ENCODE measurements around the gene PIP5K1B. TPM values are rescaled to one million over a fixed set of nuclear protein-coding genes. Genes with fewer than 3 reads are reported as not detected.

PIP5K1B gene
- total RNA-seq, 1 experiment from 2014 or later, result not detected

DNA sequence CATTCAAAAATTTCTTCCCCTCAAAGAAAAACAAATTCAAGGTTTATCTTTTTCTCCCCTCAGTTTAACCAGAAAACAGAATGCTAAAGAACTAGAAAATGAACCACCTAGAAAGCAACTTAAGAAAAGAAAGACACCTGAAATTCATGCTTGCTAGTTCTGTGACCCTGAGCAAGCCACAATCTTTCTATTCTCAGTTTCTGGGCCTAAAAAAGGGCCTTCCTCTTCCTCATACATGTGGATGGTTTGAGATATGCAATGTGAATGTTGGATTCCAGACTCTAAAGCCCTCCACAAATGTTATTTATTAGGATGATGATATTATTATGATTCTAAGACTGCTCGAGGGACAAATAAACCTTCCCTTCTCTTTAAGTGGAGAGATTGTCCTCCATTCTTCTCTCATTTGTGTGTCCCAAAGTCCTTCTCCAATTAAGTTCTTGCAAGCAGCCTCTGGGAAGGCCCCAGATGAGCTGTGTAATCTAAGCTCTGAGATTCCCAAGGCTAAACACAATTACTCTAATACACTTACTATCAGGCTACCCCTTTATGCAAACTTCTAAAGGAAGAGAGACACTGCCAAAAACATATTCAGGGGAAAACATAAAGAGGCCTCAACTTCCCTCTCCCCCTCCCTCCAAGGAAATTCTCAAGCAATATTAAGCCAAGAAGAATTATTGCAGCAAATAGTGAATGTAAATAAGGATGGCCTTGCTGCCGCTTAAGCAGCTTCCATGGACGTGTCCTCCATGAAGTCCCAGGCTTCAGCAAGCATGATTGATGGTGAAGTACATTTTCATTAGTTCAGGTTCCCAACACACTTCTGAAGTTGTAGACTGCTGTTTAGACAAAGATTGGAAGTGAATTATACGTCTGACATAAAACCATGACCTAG lies 228.6 kb downstream of the PIP5K1B start:
- Histone ChIP-seq H3K4me2 (ENCODE audit: low read depth, low read length, poor library complexity, severe bottlenecking) (no peak overlapping the region), H3K4me3 (ENCODE audit: low read length) (no peak overlapping the region), H3K9me3 (ENCODE audit: low read length) (no peaks in the 10 kb centered on the region), H3K4me1 (ENCODE audit: low read length) (no peaks in the 10 kb centered on the region), H3K9me2 (replicated peaks; ENCODE audit: insufficient read depth, low read length) (no peaks in the 10 kb centered on the region), H4K20me1 (ENCODE audit: insufficient read depth, low read depth, low read length) (no peaks in the 10 kb centered on the region), H3K27ac (ENCODE audit: low read length) (no peak overlapping the region), H3K9ac (ENCODE audit: low read length) (no peak overlapping the region), H2AFZ (ENCODE audit: low read length) (no peak overlapping the region), H3K79me2 (ENCODE audit: low read length) (no peaks in the 10 kb centered on the region), H3K36me3 (ENCODE audit: insufficient read depth, low read length) (no peaks in the 10 kb centered on the region), H3K27me3 (ENCODE audit: low read length) (no peaks in the 10 kb centered on the region)
- no peak for DNase-seq

DNA sequence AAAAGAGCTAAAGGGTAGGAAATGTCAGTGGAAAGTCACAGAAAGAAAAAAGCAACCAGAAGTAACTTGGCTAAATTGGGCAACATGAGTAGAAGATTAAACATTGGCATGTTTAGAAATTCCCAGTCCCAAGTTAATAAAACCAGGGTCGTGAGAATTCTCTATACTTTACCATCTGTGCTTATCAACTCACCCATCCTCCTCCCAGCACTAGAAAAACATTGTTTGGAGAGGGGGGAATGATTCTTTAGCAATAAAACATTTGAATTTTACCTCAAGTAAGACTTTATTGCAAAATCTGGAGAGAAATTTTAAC lies 229.2 kb downstream of the PIP5K1B start:
- Histone ChIP-seq H3K27me3 (ENCODE audit: low read length) (no peaks in the 10 kb centered on the region), H3K36me3 (ENCODE audit: insufficient read depth, low read length) (no peaks in the 10 kb centered on the region), H3K27ac (ENCODE audit: low read length) (no peak overlapping the region), H3K9me3 (ENCODE audit: low read length) (no peaks in the 10 kb centered on the region), H3K9me2 (replicated peaks; ENCODE audit: insufficient read depth, low read length) (no peaks in the 10 kb centered on the region), H3K79me2 (ENCODE audit: low read length) (no peaks in the 10 kb centered on the region), H3K4me1 (ENCODE audit: low read length) (no peaks in the 10 kb centered on the region), H3K4me2 (ENCODE audit: low read depth, low read length, poor library complexity, severe bottlenecking) (no peak overlapping the region), H3K9ac (ENCODE audit: low read length) (no peak overlapping the region), H4K20me1 (ENCODE audit: insufficient read depth, low read depth, low read length) (no peaks in the 10 kb centered on the region), H3K4me3 (ENCODE audit: low read length) (no peak overlapping the region), H2AFZ (ENCODE audit: low read length) (no peak overlapping the region)
- DNase-seq, result no peak

DNA sequence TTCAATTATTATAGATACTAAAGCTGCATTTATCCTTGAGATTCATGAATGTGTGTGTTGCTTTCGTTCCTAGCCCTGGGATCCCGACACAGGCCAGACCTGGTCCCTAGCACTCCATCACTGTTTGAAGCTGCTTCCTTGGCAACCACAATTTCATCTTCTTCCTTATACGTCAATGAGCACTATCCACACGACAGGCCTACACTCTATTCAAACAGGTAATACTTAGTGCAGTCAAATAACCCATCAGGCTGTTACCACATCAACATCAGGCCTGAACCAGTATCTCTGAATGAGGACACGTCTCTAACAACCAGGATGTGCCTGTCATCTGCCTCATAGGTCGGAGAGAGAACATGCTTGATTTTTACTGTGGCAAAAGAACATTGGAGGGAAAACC lies 235.5 kb downstream of the PIP5K1B start:
- no peak overlapping the region for H3K4me3 ChIP-seq (ENCODE audit: low read length)
- no peaks in the 10 kb centered on the region for H3K36me3 ChIP-seq (ENCODE audit: insufficient read depth, low read length)
- no peak overlapping the region for H3K27ac ChIP-seq (ENCODE audit: low read length)
- no peak overlapping the region for H3K9ac ChIP-seq (ENCODE audit: low read length)
- H2AFZ ChIP-seq (ENCODE audit: low read length), result no peak overlapping the region
- no peak for DNase-seq
- no peaks in the 10 kb centered on the region for H3K27me3 ChIP-seq (ENCODE audit: low read length)
- no peaks in the 10 kb centered on the region for H3K9me2 ChIP-seq (replicated peaks; ENCODE audit: insufficient read depth, low read length)
- no peak overlapping the region for H3K4me2 ChIP-seq (ENCODE audit: low read depth, low read length, poor library complexity, severe bottlenecking)
- no peaks in the 10 kb centered on the region for H4K20me1 ChIP-seq (ENCODE audit: insufficient read depth, low read depth, low read length)
- 0 out of 2 replicates have a peak, but pooled peaks cover 3% of the 10 kb centered on the region for H3K4me1 ChIP-seq (ENCODE audit: low read length)
- no peaks in the 10 kb centered on the region for H3K79me2 ChIP-seq (ENCODE audit: low read length)
- H3K9me3 ChIP-seq (ENCODE audit: low read length), result no peaks in the 10 kb centered on the region

DNA sequence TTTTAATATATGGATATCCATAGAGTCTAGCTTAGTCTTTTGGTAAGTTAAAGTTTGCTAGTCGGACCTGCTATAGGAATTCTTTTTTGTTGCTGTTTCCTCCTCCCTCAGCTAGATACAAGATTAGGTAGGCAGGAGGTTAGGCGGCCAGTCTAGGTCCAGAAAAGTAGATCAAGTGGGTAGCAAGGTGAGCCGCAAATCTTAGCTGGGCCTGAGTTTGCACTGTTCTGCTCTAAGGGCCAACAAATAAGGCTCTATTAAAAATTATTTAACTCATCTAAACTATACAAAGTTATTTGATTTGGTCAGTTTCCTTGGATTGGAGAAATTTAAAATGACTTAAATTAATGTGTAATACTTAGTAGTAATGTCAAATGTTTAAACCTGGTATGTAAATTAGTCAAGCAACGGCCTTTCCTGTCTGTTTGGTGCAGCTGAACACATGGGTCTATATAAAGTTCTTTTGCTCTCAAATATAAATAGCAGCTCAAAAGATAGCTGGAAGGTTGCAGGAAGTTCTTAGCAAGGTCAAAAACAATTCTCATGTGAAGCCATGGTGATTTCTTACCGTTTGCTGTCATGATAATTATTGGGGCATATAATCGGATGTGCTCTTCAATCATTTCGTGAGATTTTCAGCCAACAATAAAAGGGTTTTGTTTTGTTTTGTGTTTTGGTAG lies 236.9 kb downstream of the PIP5K1B start:
- no peaks in the 10 kb centered on the region for H3K9me2 ChIP-seq (replicated peaks; ENCODE audit: insufficient read depth, low read length)
- H2AFZ ChIP-seq (ENCODE audit: low read length), result no peak overlapping the region
- DNase-seq, result no peak

DNA sequence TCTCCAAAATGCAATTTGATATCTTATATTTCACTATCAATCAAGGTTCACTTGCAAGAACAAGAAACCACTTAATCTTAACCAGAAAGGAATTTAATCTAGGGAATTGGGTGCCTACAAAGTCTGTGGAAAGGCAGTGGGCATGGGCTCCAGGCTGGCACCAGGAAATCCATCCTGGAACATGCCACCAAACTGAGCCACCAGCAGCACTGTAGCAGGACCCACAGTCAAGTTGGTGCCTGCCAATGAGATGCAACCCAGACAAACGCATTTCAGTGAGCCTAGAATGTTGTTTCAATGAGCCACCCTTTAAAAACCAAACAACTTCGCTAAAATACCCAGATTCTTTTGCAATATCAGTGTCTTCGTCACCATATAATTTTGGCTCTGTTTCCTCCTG lies 237.8 kb downstream of the PIP5K1B start:
- 0 out of 2 replicates have a peak, but pooled peaks cover 3% of the 10 kb centered on the region for H3K4me1 ChIP-seq (ENCODE audit: low read length)
- no peak overlapping the region for H3K4me2 ChIP-seq (ENCODE audit: low read depth, low read length, poor library complexity, severe bottlenecking)
- H3K27me3 ChIP-seq (ENCODE audit: low read length), result no peaks in the 10 kb centered on the region
- H3K9me3 ChIP-seq (ENCODE audit: low read length), result no peaks in the 10 kb centered on the region
- H3K36me3 ChIP-seq (ENCODE audit: insufficient read depth, low read length), result no peaks in the 10 kb centered on the region
- no peak overlapping the region for H3K27ac ChIP-seq (ENCODE audit: low read length)
- H3K79me2 ChIP-seq (ENCODE audit: low read length), result no peaks in the 10 kb centered on the region
- DNase-seq, result no peak
- H4K20me1 ChIP-seq (ENCODE audit: insufficient read depth, low read depth, low read length), result no peaks in the 10 kb centered on the region
- no peaks in the 10 kb centered on the region for H3K9me2 ChIP-seq (replicated peaks; ENCODE audit: insufficient read depth, low read length)
- no peak overlapping the region for H3K4me3 ChIP-seq (ENCODE audit: low read length)
- no peak overlapping the region for H3K9ac ChIP-seq (ENCODE audit: low read length)
- no peak overlapping the region for H2AFZ ChIP-seq (ENCODE audit: low read length)

More for the DNA sequence above, 236.9 kb downstream of the PIP5K1B start:
- H3K9me3 ChIP-seq (ENCODE audit: low read length), result no peaks in the 10 kb centered on the region
- H3K4me3 ChIP-seq (ENCODE audit: low read length), result no peak overlapping the region
- H3K27me3 ChIP-seq (ENCODE audit: low read length), result no peaks in the 10 kb centered on the region
- no peaks in the 10 kb centered on the region for H4K20me1 ChIP-seq (ENCODE audit: insufficient read depth, low read depth, low read length)
- no peaks in the 10 kb centered on the region for H3K79me2 ChIP-seq (ENCODE audit: low read length)
- H3K36me3 ChIP-seq (ENCODE audit: insufficient read depth, low read length), result no peaks in the 10 kb centered on the region
- H3K27ac ChIP-seq (ENCODE audit: low read length), result no peak overlapping the region
- 0 out of 2 replicates have a peak, but pooled peaks cover 3% of the 10 kb centered on the region for H3K4me1 ChIP-seq (ENCODE audit: low read length)
- no peak overlapping the region for H3K9ac ChIP-seq (ENCODE audit: low read length)
- no peak overlapping the region for H3K4me2 ChIP-seq (ENCODE audit: low read depth, low read length, poor library complexity, severe bottlenecking)

DNA sequence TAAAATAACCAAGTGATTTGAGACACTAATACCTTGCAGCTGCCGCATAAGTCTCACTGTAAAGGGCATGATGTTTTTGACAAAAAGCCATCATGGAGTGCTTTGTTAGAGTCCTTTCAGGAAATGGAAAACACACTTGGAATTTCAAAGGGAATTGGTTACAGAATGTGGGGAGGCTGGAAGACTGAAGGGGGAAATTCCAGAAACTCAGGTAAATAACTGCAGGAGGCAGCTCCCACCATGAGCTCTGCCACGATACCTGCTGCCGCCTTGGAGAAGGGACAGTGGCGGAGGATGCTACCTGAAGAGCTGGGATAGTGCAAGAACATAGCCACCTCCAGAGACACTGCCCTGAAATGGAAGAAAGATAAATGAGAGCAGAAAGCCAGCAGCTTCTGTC lies 242.0 kb downstream of the PIP5K1B start:
- no peaks in the 10 kb centered on the region for H3K79me2 ChIP-seq (ENCODE audit: low read length)
- no peak overlapping the region for H3K27ac ChIP-seq (ENCODE audit: low read length)
- H3K4me2 ChIP-seq (ENCODE audit: low read depth, low read length, poor library complexity, severe bottlenecking), result no peak overlapping the region
- no peaks in the 10 kb centered on the region for H3K9me3 ChIP-seq (ENCODE audit: low read length)
- no peak overlapping the region for H2AFZ ChIP-seq (ENCODE audit: low read length)
- H3K9me2 ChIP-seq (replicated peaks; ENCODE audit: insufficient read depth, low read length), result no peaks in the 10 kb centered on the region
- no peak overlapping the region for H3K4me3 ChIP-seq (ENCODE audit: low read length)
- DNase-seq, result no peak
- no peaks in the 10 kb centered on the region for H3K27me3 ChIP-seq (ENCODE audit: low read length)
- H3K36me3 ChIP-seq (ENCODE audit: insufficient read depth, low read length), result no peaks in the 10 kb centered on the region
- 0 out of 2 replicates have a peak, but pooled peaks cover 2% of the 10 kb centered on the region for H3K4me1 ChIP-seq (ENCODE audit: low read length)
- H3K9ac ChIP-seq (ENCODE audit: low read length), result no peak overlapping the region
- H4K20me1 ChIP-seq (ENCODE audit: insufficient read depth, low read depth, low read length), result no peaks in the 10 kb centered on the region

DNA sequence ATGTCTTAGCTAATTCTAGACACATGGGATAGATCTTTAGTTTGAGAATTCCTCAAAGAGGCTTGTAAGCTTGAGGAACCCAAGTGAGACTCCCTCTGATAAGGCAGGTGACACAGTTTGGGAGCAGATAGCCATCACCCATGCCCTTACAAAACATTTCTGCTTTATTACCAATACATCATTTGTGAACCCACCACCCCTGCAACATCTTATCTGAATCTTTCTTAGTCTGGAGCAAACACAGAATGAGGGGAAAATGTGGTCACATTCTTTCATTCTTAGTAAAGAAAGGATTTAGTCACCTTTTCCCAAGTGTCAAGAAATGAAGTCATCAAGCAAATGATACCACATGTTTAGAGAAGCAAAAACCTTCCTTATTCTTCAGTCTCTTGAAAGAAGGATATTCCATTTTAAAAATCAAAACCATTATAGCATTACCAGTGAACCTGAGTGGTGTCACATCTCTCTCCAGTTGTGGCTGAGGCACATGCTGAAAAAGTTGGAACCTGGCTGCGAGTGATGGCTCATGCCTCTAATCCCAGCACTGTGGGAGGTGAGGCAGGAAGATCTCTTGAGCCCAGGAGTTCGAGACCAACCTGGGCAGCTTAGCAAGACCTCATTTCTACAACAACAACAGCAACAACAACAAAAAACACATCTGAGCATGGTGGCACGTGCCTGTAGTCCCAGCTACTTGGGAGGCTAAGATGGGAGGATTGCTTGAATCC lies 243.0 kb downstream of the PIP5K1B start:
- Histone ChIP-seq H3K4me3 (ENCODE audit: low read length) (no peak overlapping the region), H3K36me3 (ENCODE audit: insufficient read depth, low read length) (no peaks in the 10 kb centered on the region), H3K9ac (ENCODE audit: low read length) (no peak overlapping the region), H3K9me3 (ENCODE audit: low read length) (no peaks in the 10 kb centered on the region), H3K9me2 (replicated peaks; ENCODE audit: insufficient read depth, low read length) (no peaks in the 10 kb centered on the region), H3K27ac (ENCODE audit: low read length) (no peak overlapping the region), H4K20me1 (ENCODE audit: insufficient read depth, low read depth, low read length) (no peaks in the 10 kb centered on the region), H3K4me2 (ENCODE audit: low read depth, low read length, poor library complexity, severe bottlenecking) (no peak overlapping the region), H3K4me1 (ENCODE audit: low read length) (no peaks in the 10 kb centered on the region), H3K27me3 (ENCODE audit: low read length) (no peaks in the 10 kb centered on the region), H3K79me2 (ENCODE audit: low read length) (no peaks in the 10 kb centered on the region), H2AFZ (ENCODE audit: low read length) (no peak overlapping the region)
- DNase-seq, result no peak
